HepG2 (cell line): ENCODE measurements around the gene KRTAP10-2. TPM values are rescaled to one million over a fixed set of nuclear protein-coding genes. Genes with fewer than 3 reads are reported as not detected.

Source experiments
- ARNT2 ChIP-seq: sonication (generic); formaldehyde crosslinking; IDR thresholded peaks from 2 replicates; pipeline ENCODE4 v1.8.0; 2022; ENCODE audit warnings: mild to moderate bottlenecking, low read depth, missing genetic modification reagents, moderate library complexity
- CBX5 ChIP-seq: sonication (generic); formaldehyde crosslinking; IDR thresholded peaks from 2 replicates; pipeline ENCODE4 v1.4.0; 2020; ENCODE audit warnings: missing genetic modification reagents, borderline replicate concordance
- FOXK2 ChIP-seq: fragments of 450-650 bp; IDR thresholded peaks from 2 replicates; pipeline ENCODE4 v1.6.1; 2016
- SMAD1 ChIP-seq: sonication (generic); formaldehyde crosslinking; IDR thresholded peaks from 2 replicates; pipeline ENCODE4 v1.4.0; 2020; ENCODE audit warnings: missing genetic modification reagents, low read depth, mild to moderate bottlenecking, borderline replicate concordance
- SOX5 ChIP-seq: IDR thresholded peaks from 2 replicates; pipeline ENCODE4 v1.6.1; 2016; ENCODE audit warnings: borderline replicate concordance
- SP1 ChIP-seq, 2 experiments: fragments of 450-650 bp in 1 of 2; sonication (generic) in 1 of 2; formaldehyde crosslinking in 1 of 2; IDR thresholded peaks; 2 replicates each; pipeline versions ENCODE4 v1.4.0 to v1.6.1; 2016 to 2020; ENCODE audit warnings: missing genetic modification reagents in 1 of 2
- YEATS4 ChIP-seq: sonication (generic); formaldehyde crosslinking; IDR thresholded peaks from 2 replicates; pipeline ENCODE4 v1.4.0; 2020; ENCODE audit warnings: missing genetic modification reagents, borderline replicate concordance
- ZKSCAN1 ChIP-seq: fragments of 150-350 bp; IDR thresholded peaks from 2 replicates; pipeline ENCODE4 v1.6.1; 2014; ENCODE audit warnings: low read length
- ZNF343 ChIP-seq: sonication (generic); formaldehyde crosslinking; IDR thresholded peaks from 2 replicates; pipeline ENCODE4 v1.4.0; 2020; ENCODE audit warnings: mild to moderate bottlenecking, missing genetic modification reagents
- ZNF432 ChIP-seq: sonication (generic); formaldehyde crosslinking; IDR thresholded peaks from 2 replicates; pipeline ENCODE4 v1.5.0; 2020; ENCODE audit warnings: missing genetic modification reagents, mild to moderate bottlenecking, borderline replicate concordance
- ZNF557 ChIP-seq: sonication (generic); formaldehyde crosslinking; IDR thresholded peaks from 2 replicates; pipeline ENCODE4 v1.4.0; 2020; ENCODE audit warnings: missing genetic modification reagents
- ZNF564 ChIP-seq: sonication (generic); formaldehyde crosslinking; IDR thresholded peaks from 2 replicates; pipeline ENCODE4 v1.8.1; 2023; ENCODE audit warnings: mild to moderate bottlenecking, missing genetic modification reagents
- ZNF572 ChIP-seq: sonication (generic); formaldehyde crosslinking; IDR thresholded peaks from 2 replicates; pipeline ENCODE4 v1.5.1; 2020; ENCODE audit warnings: mild to moderate bottlenecking, missing genetic modification reagents
- ZNF660 ChIP-seq: sonication (generic); formaldehyde crosslinking; IDR thresholded peaks from 2 replicates; pipeline ENCODE4 v1.5.1; 2020; ENCODE audit warnings: mild to moderate bottlenecking, low read depth, missing genetic modification reagents, borderline replicate concordance
- ZNF775 ChIP-seq: sonication (generic); formaldehyde crosslinking; IDR thresholded peaks from 2 replicates; pipeline ENCODE4 v1.4.0; 2020; ENCODE audit warnings: missing genetic modification reagents, mild to moderate bottlenecking, moderate library complexity, borderline replicate concordance
- ZNF781 ChIP-seq: sonication (generic); formaldehyde crosslinking; IDR thresholded peaks from 2 replicates; pipeline ENCODE4 v1.5.1; 2020; ENCODE audit warnings: borderline replicate concordance, mild to moderate bottlenecking, missing genetic modification reagents; ENCODE audit errors: not compliant biosample characterization
- polyA plus RNA-seq, 8 experiments: library from polyadenylated mRNA; depleted of rRNA in 3 of 8; stranded (reverse) in 7 of 8; unstranded in 1 of 8; fragments of >200 nt; fragmentation: Illumina TruSeq in 4 of 8; extraction: Trizol in 4 of 8; gene quantifications; 2 replicates each; pipeline versions ENCODE4 v1.2.1 to v1.2.3, GENCODE V29; 2011 to 2016; ENCODE audit warnings: low read depth in 4 of 8, missing spikeins in 1 of 8, mixed read lengths in 1 of 8; ENCODE audit not compliant: insufficient read depth in 1 of 8
- total RNA-seq, 5 experiments: library from RNA; depleted of rRNA; stranded (reverse); fragments of >200 nt; fragmentation: Illumina TruSeq; extraction: Trizol; gene quantifications; 2 replicates each; pipeline ENCODE4 v1.2.3, GENCODE V29; 2016; ENCODE audit warnings: low read depth in 1 of 5
- TF ChIP-seq, protein P1 (sequence below): sonication (generic); formaldehyde crosslinking; IDR thresholded peaks from 2 replicates; pipeline ENCODE4 v1.5.0; 2020; ENCODE audit warnings: mild to moderate bottlenecking, missing genetic modification reagents
- TF ChIP-seq, protein P2 (sequence below): sonication (generic); formaldehyde crosslinking; IDR thresholded peaks from 2 replicates; pipeline ENCODE4 v1.5.1; 2020; ENCODE audit warnings: missing genetic modification reagents, mild to moderate bottlenecking, borderline replicate concordance
- TF ChIP-seq, protein P3 (sequence below): sonication (generic); formaldehyde crosslinking; conservative IDR thresholded peaks from 2 replicates; pipeline ENCODE4 v1.4.0; 2020; ENCODE audit warnings: missing genetic modification reagents
- TF ChIP-seq, protein P4 (sequence below): sonication (generic); formaldehyde crosslinking; IDR thresholded peaks from 2 replicates; pipeline ENCODE4 v1.4.0; 2020; ENCODE audit warnings: missing genetic modification reagents
- TF ChIP-seq, protein P5 (sequence below): sonication (generic); formaldehyde crosslinking; IDR thresholded peaks from 2 replicates; pipeline ENCODE4 v1.4.0; 2020; ENCODE audit warnings: missing genetic modification reagents

Gene KRTAP10-2
- total and polyA plus RNA-seq, 2 of the 13 experiments (the other 11 are each of a cell fraction or from before 2014, with no cell fraction given), result not detected

DNA sequence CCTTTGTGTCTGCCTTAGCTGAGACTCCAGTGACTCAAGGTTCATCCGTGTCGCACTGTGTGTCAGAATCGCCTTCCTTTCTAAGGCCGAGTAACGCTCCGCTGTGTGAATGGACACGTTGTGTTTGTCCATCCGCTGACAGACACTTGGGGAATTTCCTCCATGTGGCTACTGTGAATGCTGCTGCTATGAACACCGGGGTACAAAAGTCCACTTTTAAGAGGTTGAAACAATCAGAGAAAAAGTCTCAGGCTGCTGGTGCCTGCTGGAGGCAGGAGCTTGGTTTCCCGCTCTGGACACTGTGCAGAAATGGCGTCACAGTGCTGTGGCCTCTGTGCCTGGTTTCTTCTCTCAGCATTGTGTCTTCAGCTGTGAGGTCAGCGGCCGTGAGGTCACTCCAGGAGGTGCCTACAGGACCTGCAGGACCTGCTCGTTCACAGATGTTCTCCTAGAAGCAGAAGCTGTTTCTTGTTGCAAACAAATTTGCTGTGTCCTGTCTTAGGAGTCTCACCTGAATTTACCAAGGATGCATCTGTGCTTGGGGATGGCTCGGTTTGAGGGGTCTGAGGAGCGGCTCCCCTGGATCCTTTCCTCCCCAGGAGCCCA lies 45.5 kb downstream of the KRTAP10-2 start (continued):
- TF ChIP-seq ZNF660 (CRISPR knock-in tag) (no peak), CBX5 (no peak; the same call in 1 of the 2 replicates), FOXK2 (peak; percentile 69; the same call in 1 of the 2 replicates), ZNF775 (no peak), ZNF557 (no peak), SMAD1 (CRISPR knock-in tag) (no peak), ZNF343 (CRISPR knock-in tag) (no peak), ZNF432 (CRISPR knock-in tag) (no peak), ZKSCAN1 (no peak), YEATS4 (peak; percentile 68), ZNF781 (CRISPR knock-in tag) (no peak), ARNT2 (CRISPR knock-in tag) (peak; percentile 65; the same call in 1 of the 2 replicates), SP1 (IDR thresholded peaks at IDR 0.05) (no peak), SP1 (CRISPR knock-in tag; IDR thresholded peaks at IDR 0.05) (peak; percentile 28; the same call in 1 of the 2 replicates), ZNF572 (CRISPR knock-in tag) (no peak), ZNF564 (CRISPR knock-in tag) (peak; percentile 66; the same call in 1 of the 2 replicates), SOX5 (CRISPR knock-in tag) (peak; percentile 87)
- TF ChIP-seq, protein P1, sequence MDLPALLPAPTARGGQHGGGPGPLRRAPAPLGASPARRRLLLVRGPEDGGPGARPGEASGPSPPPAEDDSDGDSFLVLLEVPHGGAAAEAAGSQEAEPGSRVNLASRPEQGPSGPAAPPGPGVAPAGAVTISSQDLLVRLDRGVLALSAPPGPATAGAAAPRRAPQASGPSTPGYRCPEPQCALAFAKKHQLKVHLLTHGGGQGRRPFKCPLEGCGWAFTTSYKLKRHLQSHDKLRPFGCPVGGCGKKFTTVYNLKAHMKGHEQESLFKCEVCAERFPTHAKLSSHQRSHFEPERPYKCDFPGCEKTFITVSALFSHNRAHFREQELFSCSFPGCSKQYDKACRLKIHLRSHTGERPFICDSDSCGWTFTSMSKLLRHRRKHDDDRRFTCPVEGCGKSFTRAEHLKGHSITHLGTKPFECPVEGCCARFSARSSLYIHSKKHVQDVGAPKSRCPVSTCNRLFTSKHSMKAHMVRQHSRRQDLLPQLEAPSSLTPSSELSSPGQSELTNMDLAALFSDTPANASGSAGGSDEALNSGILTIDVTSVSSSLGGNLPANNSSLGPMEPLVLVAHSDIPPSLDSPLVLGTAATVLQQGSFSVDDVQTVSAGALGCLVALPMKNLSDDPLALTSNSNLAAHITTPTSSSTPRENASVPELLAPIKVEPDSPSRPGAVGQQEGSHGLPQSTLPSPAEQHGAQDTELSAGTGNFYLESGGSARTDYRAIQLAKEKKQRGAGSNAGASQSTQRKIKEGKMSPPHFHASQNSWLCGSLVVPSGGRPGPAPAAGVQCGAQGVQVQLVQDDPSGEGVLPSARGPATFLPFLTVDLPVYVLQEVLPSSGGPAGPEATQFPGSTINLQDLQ (CRISPR knock-in tag), result no peak
- TF ChIP-seq, protein P2, sequence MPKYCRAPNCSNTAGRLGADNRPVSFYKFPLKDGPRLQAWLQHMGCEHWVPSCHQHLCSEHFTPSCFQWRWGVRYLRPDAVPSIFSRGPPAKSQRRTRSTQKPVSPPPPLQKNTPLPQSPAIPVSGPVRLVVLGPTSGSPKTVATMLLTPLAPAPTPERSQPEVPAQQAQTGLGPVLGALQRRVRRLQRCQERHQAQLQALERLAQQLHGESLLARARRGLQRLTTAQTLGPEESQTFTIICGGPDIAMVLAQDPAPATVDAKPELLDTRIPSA (CRISPR knock-in tag), result no peak
- TF ChIP-seq, protein P3, sequence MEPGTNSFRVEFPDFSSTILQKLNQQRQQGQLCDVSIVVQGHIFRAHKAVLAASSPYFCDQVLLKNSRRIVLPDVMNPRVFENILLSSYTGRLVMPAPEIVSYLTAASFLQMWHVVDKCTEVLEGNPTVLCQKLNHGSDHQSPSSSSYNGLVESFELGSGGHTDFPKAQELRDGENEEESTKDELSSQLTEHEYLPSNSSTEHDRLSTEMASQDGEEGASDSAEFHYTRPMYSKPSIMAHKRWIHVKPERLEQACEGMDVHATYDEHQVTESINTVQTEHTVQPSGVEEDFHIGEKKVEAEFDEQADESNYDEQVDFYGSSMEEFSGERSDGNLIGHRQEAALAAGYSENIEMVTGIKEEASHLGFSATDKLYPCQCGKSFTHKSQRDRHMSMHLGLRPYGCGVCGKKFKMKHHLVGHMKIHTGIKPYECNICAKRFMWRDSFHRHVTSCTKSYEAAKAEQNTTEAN (CRISPR knock-in tag), result 0 out of 2 replicates have a peak, but pooled peaks have one; percentile 9
- TF ChIP-seq, protein P4, sequence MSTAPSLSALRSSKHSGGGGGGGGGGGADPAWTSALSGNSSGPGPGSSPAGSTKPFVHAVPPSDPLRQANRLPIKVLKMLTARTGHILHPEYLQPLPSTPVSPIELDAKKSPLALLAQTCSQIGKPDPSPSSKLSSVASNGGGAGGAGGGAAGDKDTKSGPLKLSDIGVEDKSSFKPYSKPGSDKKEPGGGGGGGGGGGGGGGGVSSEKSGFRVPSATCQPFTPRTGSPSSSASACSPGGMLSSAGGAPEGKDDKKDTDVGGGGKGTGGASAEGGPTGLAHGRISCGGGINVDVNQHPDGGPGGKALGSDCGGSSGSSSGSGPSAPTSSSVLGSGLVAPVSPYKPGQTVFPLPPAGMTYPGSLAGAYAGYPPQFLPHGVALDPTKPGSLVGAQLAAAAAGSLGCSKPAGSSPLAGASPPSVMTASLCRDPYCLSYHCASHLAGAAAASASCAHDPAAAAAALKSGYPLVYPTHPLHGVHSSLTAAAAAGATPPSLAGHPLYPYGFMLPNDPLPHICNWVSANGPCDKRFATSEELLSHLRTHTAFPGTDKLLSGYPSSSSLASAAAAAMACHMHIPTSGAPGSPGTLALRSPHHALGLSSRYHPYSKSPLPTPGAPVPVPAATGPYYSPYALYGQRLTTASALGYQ (CRISPR knock-in tag), result no peak
- TF ChIP-seq, protein P5, sequence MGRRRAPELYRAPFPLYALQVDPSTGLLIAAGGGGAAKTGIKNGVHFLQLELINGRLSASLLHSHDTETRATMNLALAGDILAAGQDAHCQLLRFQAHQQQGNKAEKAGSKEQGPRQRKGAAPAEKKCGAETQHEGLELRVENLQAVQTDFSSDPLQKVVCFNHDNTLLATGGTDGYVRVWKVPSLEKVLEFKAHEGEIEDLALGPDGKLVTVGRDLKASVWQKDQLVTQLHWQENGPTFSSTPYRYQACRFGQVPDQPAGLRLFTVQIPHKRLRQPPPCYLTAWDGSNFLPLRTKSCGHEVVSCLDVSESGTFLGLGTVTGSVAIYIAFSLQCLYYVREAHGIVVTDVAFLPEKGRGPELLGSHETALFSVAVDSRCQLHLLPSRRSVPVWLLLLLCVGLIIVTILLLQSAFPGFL (CRISPR knock-in tag), result no peak
